Panc1 (cell line): Measurements from ENCODE around the gene RELB.

Experiments used
- POLR2AphosphoS5 ChIP-seq: IDR thresholded peaks from 2 replicates; pipeline ENCODE4 v1.6.1; 2012; ENCODE audit warnings: mild to moderate bottlenecking, low read depth, low read length, moderate library complexity
- TCF7L2 ChIP-seq: IDR thresholded peaks from 2 replicates; pipeline ENCODE4 v1.6.1; 2011; ENCODE audit warnings: mild to moderate bottlenecking, low read depth, low read length, inconsistent platforms
- TF ChIP-seq, protein P1 (sequence below): fragments of 450-650 bp; IDR thresholded peaks from 2 replicates; pipeline ENCODE4 v1.5.1; 2017; ENCODE audit warnings: mild to moderate bottlenecking
- TF ChIP-seq, protein P2 (sequence below), 2 experiments: IDR thresholded peaks; 2 replicates each; pipeline ENCODE4 v1.6.1; 2011 to 2012; ENCODE audit warnings: low read depth in 2 of 2, control low read depth in 1 of 2, low read length in 1 of 2, mild to moderate bottlenecking in 1 of 2, moderate library complexity in 1 of 2; ENCODE audit not compliant: insufficient read depth in 1 of 2

DNA sequence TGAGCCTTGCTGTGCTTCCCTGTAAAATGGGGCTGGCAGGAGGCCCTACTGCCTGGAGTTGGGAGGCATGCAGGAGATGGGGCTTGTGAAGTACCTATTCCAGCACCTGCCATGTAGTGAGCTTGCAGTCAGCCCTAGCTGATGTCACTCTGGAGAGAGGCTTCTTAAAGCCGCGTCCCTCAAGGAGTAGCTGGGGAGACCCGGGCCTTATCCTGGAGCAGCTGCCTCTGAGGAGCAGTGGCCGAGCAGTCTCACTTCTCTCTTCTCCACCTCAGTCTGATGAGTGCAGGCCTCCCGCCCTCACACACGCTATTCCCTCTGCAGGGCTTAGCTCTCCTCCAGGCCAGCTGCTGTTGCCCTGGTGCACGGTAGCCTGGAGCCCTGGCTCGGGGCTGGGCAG, 55.6 kb downstream of the RELB start:
- TF ChIP-seq, protein P1, sequence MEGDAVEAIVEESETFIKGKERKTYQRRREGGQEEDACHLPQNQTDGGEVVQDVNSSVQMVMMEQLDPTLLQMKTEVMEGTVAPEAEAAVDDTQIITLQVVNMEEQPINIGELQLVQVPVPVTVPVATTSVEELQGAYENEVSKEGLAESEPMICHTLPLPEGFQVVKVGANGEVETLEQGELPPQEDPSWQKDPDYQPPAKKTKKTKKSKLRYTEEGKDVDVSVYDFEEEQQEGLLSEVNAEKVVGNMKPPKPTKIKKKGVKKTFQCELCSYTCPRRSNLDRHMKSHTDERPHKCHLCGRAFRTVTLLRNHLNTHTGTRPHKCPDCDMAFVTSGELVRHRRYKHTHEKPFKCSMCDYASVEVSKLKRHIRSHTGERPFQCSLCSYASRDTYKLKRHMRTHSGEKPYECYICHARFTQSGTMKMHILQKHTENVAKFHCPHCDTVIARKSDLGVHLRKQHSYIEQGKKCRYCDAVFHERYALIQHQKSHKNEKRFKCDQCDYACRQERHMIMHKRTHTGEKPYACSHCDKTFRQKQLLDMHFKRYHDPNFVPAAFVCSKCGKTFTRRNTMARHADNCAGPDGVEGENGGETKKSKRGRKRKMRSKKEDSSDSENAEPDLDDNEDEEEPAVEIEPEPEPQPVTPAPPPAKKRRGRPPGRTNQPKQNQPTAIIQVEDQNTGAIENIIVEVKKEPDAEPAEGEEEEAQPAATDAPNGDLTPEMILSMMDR = no peak
- TF ChIP-seq TCF7L2 (no peak), POLR2AphosphoS5 (no peak)
- TF ChIP-seq, protein P2, sequence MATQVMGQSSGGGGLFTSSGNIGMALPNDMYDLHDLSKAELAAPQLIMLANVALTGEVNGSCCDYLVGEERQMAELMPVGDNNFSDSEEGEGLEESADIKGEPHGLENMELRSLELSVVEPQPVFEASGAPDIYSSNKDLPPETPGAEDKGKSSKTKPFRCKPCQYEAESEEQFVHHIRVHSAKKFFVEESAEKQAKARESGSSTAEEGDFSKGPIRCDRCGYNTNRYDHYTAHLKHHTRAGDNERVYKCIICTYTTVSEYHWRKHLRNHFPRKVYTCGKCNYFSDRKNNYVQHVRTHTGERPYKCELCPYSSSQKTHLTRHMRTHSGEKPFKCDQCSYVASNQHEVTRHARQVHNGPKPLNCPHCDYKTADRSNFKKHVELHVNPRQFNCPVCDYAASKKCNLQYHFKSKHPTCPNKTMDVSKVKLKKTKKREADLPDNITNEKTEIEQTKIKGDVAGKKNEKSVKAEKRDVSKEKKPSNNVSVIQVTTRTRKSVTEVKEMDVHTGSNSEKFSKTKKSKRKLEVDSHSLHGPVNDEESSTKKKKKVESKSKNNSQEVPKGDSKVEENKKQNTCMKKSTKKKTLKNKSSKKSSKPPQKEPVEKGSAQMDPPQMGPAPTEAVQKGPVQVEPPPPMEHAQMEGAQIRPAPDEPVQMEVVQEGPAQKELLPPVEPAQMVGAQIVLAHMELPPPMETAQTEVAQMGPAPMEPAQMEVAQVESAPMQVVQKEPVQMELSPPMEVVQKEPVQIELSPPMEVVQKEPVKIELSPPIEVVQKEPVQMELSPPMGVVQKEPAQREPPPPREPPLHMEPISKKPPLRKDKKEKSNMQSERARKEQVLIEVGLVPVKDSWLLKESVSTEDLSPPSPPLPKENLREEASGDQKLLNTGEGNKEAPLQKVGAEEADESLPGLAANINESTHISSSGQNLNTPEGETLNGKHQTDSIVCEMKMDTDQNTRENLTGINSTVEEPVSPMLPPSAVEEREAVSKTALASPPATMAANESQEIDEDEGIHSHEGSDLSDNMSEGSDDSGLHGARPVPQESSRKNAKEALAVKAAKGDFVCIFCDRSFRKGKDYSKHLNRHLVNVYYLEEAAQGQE (IDR thresholded peaks at IDR 0.05; ENCODE audit: insufficient read depth in 1 of 2, low read depth in 2 of 2, low read length in 1 of 2) = no peak
